ENCODE results near the gene JAK1. TPM values are rescaled to one million over a fixed set of nuclear protein-coding genes. Genes with fewer than 3 reads are reported as not detected.

Gene JAK1
- total RNA-seq, 1 experiment from 2014 or later: 43.5 TPM

DNA sequence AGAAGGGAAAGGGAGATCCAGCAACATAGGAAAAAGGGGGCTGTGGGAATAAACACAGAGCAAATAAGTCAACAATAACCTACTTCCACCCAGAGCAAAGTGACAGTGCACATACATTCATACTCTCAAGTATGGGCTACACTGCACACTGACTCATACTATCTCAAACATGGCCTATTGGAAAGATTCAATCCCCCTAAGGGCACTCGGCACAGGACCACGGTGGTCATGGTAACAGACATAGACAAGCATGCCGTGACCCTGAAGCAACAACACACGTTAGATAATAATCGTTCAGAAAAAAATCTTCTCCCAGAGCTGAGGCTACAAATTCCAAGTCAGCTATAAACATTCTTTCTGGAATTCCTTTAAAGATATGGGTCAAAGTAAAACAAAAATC, 16.8 kb upstream of the JAK1 start:
- in situ Hi-C loops (cut with HindIII; ENCODE audit: low pct_unique_long_range_greater_than_20kb, low sequenced_read_pairs): no loop called here
- peak; percentile 15 for DNase-seq (ENCODE audit: low read depth, low spot score)

DNA sequence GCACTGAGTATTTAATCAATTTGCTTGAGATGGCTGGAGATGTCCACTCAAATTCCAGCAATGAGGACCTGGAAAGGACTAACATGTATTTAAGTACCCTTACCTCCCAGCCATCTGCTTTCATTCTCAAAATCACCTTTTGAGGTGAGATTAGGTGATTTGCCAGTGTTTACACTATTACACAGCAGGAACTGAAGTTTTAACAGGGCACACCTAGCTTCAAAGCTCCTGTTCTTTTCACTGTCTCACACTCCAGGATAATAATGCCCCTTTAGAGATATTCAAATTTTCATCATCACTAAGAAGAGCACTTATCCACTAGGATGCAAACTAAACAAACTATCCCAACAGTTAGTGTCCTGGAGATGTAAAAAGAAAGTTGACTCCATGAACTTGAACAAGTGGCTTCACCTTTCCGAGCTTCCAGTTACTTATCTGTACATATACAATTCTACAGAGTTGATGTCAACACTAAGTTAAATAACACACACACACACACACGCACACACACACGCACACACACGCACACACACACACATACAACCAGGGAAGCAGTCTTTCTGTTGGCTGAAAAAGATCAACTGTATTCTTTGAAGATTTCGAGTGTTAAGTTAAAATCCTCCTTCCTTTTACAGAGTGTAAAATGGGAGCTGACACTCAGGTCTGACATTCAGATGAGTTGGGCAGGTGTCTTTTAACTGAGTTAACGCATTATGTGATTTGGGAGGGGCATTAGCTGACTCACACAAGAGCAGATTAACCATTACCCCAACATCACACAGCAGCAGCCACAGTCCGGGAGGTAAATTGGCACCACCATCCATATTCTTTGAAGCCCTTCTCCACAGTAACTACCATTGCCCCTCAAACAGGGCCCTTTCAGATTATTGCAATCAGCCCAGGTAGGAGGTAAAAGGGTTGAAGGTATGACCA, 15.5 kb upstream of the JAK1 start:
- DNase-seq (ENCODE audit: low read depth, low spot score): no peak
- in situ Hi-C loops (cut with HindIII; ENCODE audit: low pct_unique_long_range_greater_than_20kb, low sequenced_read_pairs): no loop called here

DNA sequence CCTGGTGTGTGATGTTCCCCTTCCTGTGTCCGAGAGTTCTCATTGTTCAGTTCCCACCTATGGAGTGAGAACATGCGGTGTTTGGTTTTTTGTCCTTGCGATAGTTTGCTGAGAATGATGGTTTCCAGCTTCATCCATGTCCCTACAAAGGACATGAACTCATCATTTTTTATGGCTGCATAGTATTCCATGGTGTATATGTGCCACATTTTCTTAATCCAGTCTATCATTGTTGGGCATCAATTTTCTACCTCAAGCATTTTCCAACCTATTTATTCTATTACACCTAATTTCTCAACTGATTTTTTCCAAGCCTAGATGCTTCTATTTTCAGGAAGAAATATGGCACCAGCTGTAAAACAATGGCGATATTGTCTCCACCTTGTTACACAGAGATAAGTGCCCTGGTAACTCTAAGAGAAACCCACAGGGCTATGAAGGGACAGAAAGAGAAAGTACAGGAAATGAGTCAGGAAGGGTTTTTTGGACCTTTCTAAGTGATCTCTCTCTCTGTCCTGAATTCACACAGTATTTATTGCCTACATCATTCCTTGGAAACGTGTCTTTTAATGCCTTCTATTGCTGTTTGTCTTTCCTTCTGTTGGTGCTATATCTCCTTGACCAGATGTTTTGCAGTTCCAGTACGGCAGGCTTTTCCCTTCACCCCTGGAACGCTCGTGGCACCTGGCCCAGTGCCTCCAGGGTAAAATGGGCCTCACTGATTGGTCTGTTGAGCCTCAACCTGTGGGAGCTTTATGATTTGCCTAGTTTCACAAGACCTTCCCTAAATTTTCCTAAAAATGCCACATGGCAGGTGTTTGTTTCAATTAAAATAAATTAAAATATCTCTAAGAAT, 14.6 kb upstream of the JAK1 start:
- peak; percentile 15 for DNase-seq (ENCODE audit: low read depth, low spot score)
- in situ Hi-C loops (cut with HindIII; ENCODE audit: low pct_unique_long_range_greater_than_20kb, low sequenced_read_pairs): no loop called here

DNA sequence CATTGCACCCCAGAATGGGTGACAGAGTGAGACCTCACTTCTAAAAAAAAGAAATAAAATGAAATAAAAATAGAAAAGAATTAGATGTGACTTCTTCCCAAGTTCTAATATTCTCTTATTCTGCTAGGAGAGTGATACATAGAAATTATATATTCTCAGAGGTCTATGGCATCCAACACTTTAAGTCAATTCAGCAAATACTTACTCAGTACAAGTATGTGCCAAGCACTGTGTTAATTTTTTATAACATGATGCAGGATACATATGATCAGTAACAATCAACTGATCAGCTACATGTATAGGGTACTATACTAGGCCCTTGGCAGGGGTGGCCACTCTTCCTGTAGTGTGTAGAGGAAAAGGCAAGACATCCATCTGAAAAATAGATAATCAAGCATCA, 13.0 kb upstream of the JAK1 start:
- no peak for DNase-seq (ENCODE audit: low read depth, low spot score)
- in situ Hi-C loops (cut with HindIII; ENCODE audit: low pct_unique_long_range_greater_than_20kb, low sequenced_read_pairs): no loop called here

DNA sequence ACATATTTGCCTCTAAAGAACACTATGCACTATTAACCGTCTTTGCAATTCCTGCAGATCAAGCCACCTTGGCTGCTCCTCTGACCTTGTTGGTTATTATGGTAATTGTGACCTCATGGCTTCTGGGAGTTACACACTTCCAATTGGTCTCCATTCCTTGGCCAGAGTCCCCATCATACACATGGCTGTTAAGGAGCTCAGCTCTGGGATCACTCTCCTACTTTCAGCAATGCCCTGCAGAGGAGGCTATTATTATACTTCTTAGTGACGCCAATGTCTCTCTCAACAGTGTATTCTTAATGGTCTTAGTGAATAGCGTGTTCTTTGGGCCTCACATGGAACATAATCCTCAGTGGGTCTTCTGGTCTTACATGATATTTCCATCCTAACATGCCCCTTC, 10.0 kb upstream of the JAK1 start:
- in situ Hi-C loops (cut with HindIII; ENCODE audit: low pct_unique_long_range_greater_than_20kb, low sequenced_read_pairs): no loop called here
- DNase-seq (ENCODE audit: low read depth, low spot score): no peak

DNA sequence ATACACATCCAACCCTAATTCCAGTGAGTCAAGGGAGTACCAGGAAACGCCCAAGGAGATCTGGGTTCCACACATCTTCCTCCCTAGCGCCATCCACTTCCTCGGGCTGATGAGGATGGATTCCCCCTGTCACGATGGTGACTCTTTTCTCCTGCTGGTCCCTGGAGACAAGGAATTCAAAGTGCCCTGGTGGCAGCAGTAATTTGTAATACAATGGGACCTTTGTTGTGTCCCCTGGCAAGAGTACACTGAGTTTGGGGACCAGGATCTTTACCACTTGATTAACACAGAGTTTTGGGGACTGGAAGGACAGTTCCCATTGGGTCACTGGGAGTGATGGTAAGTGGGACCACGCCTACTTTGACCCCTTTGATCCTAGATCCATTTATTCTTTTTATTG, 9.4 kb upstream of the JAK1 start:
- DNase-seq (ENCODE audit: low read depth, low spot score): no peak
- in situ Hi-C loops (cut with HindIII; ENCODE audit: low pct_unique_long_range_greater_than_20kb, low sequenced_read_pairs): no loop called here

DNA sequence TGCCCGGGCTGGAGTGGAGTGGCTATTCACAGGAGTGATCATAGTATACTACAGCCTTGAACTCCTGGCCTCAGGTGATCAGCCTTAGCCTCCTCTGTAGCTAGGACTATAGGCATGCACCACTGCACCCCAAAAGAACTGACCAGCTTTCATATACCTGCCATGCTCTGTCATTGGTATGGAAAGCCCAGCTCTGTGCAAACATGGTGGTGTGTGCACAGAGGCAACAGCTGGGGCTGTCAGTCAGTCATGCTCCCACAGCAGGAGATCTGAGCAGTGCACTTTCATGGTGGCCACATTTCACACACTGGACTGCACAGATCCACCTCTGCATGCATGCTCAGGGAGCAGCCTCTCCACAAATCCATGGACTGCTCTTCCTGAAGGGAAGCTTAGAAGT, 8.8 kb upstream of the JAK1 start:
- in situ Hi-C loops (cut with HindIII; ENCODE audit: low pct_unique_long_range_greater_than_20kb, low sequenced_read_pairs): no loop called here
- no peak for DNase-seq (ENCODE audit: low read depth, low spot score)

DNA sequence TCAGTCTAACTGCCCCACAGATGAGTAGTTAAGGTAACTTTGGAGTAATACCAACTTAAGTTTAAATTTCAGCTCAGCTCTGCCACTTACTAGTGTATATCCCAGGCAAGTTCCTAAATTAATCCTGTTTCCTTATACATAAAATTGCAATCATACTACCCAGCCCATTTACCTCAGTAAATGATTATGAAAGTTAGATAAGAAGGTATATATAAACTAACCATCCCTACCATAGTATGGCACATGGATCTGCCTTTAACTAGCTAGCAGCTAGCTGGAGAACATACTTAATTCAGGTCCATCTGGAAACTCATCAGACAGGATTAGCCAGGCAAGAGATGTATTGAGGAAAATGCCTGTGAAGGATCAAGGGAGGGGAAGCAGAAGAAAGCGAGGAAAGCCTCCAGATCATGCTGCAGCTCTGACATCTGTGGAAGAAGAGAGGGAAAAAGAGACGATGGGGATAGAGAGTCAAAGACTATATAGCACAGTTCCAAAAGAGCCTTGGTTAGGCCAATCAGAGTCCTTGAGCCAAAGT, 8.0 kb upstream of the JAK1 start:
- DNase-seq (ENCODE audit: low read depth, low spot score): no peak
- in situ Hi-C loops (cut with HindIII; ENCODE audit: low pct_unique_long_range_greater_than_20kb, low sequenced_read_pairs): no loop called here

DNA sequence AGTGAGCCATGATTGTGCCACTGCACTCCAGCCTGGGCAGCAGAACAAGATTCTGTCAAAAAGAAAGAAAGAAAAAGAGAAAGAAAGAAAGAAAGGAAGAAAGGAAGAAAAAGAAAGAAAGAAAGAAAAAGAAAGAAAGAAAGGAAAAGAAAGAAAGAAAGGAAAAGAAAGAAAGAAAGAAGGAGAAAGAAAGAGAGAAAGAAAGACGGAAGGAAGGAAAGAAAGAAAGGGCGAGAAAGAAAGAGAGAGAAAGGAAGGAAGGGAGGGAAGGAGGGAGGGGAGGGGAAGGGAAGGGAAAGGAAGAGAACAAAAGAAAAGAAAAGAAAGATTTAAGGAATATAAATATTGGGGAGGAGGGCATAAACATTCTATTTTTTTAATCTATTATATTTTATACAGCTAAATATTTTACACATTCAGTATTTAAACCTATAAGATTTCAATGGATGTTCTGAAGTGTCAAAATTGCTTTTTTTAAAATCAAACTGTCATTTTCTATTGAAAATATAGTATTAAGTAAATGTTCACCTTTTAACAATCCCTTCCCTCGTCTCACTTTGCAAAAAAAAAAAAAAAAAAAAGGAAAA, 6.8 kb upstream of the JAK1 start:
- no peak for DNase-seq (ENCODE audit: low read depth, low spot score)
- in situ Hi-C loops (cut with HindIII; ENCODE audit: low pct_unique_long_range_greater_than_20kb, low sequenced_read_pairs): no loop called here

DNA sequence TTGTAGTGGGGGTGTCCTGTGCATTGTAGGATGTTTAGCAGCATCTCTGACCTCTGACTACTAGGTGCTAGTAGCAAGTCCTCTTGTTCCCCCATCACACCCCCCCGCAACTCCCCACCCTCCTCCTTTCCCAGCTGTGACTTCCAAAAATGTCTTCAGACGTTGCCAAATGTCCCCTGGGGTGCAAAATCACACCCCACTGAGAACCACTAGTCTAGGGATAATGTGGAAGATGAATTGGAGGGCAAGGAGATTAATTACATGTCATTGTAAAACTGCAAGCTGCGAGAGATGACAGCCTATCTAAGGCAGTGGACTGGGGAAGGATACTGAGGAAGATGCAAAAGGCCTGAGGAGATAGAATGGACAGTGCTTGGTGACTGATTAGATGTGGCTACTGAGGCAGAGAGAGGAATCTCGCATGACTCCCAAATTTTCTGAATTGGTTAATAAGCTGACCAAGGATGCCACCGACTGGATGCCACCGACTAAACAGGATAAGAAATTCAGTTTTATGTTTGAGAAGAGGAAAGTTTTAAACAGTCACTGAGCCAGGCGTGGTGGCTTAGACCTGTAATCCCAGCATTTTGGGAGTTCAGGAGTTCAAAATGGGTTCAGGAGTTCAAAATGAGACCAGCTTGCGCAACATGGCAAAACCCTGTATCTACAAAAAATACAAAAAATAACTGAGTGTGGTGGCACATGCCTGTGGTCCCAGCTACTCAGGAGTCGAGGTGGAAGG, 3.1 kb upstream of the JAK1 start:
- in situ Hi-C loops (cut with HindIII; ENCODE audit: low pct_unique_long_range_greater_than_20kb, low sequenced_read_pairs): no loop called here
- DNase-seq (ENCODE audit: low read depth, low spot score): no peak

DNA sequence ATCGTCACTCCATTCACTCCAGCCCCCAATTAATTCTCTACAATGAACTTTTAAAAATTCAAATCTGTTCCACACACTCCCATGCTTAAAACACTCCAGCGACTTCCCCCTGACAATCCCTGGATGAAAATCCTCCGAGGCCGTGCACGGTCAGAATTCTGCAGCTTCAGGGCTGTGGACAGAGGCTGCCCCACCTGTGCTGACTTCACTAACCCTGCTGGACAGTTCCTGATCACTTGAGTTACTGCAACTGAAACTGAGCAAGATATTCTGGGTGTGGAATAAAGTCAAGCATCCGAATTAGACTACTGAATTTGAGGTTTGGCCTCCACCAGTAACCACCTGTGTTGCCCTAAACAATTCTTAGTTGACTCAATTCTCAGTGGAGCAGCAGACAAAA, 1.0 kb upstream of the JAK1 start:
- in situ Hi-C loops (cut with HindIII; ENCODE audit: low pct_unique_long_range_greater_than_20kb, low sequenced_read_pairs): no loop called here
- DNase-seq (ENCODE audit: low read depth, low spot score): no peak

DNA sequence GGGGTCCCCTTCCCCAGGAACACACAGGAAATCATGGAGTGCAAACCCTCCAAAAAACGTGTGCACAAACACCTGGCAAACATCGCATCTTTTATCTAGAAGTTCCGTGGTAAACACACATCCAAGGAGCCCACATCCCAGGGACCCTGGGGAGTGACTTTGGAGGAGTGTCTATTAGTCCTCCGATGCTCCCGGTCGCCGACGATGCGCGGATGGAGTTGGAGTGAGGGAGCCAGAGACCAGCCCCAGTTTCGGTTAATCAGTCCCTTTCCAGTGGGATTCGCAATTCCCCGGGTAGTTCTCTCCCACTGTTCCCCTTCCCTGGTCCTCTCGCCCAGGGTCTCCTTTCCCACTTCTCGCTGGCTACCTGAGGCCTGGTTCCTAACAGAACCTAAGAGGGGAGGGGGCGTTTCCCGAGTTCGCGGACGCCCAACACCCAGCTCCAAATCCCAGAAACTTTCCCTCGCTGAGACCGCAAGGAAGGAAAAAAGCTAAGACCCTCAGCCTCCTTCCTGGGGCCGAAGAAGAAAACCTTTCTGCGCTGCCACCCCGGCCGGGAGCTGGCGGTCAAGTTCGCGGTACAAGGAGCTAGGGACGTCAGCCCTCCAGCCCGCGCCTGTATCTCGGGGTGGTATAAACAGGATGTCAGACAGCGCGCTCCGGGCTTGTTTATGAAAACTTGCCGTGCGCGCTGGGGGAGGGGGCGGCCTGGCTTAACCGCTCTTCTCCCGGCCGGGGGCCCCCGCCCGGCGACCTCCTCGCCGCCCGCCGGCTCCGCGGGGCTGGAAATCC, 787 bp downstream of the JAK1 start:
- peak; percentile 19 for DNase-seq (ENCODE audit: low read depth, low spot score)
- in situ Hi-C loops (cut with HindIII; ENCODE audit: low pct_unique_long_range_greater_than_20kb, low sequenced_read_pairs): no loop called here

DNA sequence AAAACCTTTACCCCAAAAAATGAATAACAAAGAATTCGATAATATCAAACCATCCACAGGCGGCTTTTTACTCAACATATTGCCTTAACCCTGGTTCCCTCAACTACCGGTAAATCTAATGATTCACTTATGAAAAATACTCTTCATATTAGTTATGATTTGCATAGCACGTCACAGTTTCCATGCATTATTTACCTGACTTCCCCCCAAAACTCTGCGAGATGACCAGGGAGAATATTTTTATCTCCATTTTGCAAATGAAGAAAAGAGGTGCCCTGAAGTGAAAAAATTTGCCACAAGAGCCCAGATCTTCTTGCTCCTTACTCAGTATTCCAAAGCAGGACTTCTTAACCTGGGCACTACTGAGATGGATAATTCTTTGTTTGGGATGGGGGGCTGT, 2.9 kb downstream of the JAK1 start:
- DNase-seq (ENCODE audit: low read depth, low spot score): no peak
- in situ Hi-C loops (cut with HindIII; ENCODE audit: low pct_unique_long_range_greater_than_20kb, low sequenced_read_pairs): no loop called here

DNA sequence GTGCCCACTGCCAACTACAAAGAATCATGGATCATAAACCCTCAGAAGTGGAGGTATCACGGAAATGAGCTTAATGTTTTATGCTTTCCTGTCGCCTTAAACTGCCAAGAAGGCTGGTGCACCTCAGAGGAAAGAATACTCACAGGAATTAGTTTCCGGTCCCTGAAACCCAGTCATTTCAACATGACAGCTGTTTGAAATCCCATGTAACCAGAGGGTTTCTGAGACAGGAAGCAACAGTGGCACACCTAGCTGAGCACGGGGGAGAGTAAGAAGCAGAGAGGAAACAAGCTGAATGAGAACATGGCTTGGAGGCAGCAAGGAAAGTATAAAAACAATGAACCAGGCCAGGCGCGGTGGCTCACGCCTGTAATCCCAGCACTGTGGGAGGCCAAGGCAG, 3.9 kb downstream of the JAK1 start:
- DNase-seq (ENCODE audit: low read depth, low spot score): no peak
- in situ Hi-C loops (cut with HindIII; ENCODE audit: low pct_unique_long_range_greater_than_20kb, low sequenced_read_pairs): no loop called here

DNA sequence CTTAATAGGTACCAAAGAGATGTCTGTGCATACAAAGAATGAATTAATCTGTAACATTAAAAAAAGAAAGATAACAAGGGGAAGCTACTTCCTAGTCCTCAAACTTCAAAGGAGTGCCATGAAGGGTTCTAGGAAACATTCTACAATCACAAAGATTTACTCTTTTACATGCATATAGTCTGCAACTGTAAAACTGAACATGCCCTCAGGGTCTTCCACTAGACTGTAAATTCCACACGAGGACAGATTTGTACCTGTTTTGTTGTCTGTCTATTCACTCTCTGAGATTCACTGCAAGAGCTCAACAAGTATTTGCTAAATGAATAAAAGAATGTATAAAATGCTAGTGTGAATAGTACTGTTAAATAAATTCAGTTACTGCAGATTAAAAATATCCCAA, 4.4 kb downstream of the JAK1 start:
- in situ Hi-C loops (cut with HindIII; ENCODE audit: low pct_unique_long_range_greater_than_20kb, low sequenced_read_pairs): no loop called here

DNA sequence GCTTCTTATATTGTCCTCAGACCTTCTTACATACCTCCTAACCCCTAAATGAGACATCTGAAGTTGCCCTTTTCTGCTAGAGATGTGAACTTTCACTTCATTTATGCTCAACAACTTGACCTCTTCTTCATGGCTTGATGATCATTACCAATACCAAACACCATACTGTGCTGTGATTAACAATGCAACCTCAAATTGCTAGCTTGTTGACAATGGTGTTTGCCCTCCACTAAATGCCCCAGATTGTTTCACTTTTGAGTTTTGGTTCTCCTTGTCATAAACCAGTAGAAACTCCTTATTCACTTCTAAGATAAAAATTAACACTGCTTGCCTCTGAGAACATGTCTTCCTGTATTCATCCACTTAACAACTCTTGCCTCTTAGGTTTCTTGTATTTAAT, 5.6 kb downstream of the JAK1 start:
- no peak for DNase-seq (ENCODE audit: low read depth, low spot score)
- in situ Hi-C loops (cut with HindIII; ENCODE audit: low pct_unique_long_range_greater_than_20kb, low sequenced_read_pairs): no loop called here

More for the DNA sequence above, 4.4 kb downstream of the JAK1 start:
- no peak for DNase-seq (ENCODE audit: low read depth, low spot score)

DNA sequence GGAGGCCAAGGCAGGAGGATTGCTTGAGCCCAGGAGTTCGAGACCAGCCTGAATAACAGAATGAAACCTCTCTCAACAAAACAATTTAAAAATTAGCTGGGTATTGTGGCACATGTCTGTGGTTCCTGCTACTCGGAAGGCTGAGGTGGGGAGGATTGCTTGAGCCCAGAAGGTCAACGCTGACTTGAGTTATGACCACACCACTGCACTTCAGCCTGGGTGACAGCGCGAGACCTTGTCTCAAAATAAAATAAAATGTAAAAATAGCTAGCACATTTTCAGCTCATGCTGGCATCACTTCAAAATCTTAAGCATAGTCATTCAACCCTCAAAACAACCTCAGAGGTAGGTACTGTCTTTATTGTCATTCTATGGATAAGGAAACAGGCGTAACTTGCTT, 6.4 kb downstream of the JAK1 start:
- no peak for DNase-seq (ENCODE audit: low read depth, low spot score)
- in situ Hi-C loops (cut with HindIII; ENCODE audit: low pct_unique_long_range_greater_than_20kb, low sequenced_read_pairs): no loop called here

Measured in SK-MEL-5 (cell line).